Skeletal muscle cell (primary cell): ENCODE data around the gene IL7R.
"Not testable (repeated sequence)": the region's sequence is repeated elsewhere in the genome, so short reads cannot be mapped to it uniquely, and the experiment has no call there.

Experiments used
- DNase-seq: peaks from one replicate; pipeline ENCODE4 v3.0.0-alpha.2; 2010; ENCODE audit warnings: low read depth
- H3K4me3 ChIP-seq: 2 replicates; pipeline ENCODE4 v1.5.1; 2011; ENCODE audit warnings: low read depth, mild to moderate bottlenecking, control low read depth, low read length, moderate library complexity

The IL7R gene

GRCh38 chr5:35835796-35836742, 20.6 kb upstream of the IL7R start:
- no peak for DNase-seq
- H3K4me3 ChIP-seq: no peak overlapping the region

GRCh38 chr5:35838370-35839042, 18.2 kb upstream of the IL7R start:
- no peak overlapping the region for H3K4me3 ChIP-seq

GRCh38 chr5:35842856-35843255, 13.8 kb upstream of the IL7R start:
- DNase-seq: no peak

More at GRCh38 chr5:35838370-35839042, 18.2 kb upstream of the IL7R start:
- DNase-seq: no peak

GRCh38 chr5:35845508-35845907, 11.2 kb upstream of the IL7R start:
- DNase-seq: not testable (repeated sequence)

More at GRCh38 chr5:35842856-35843255, 13.8 kb upstream of the IL7R start:
- no peak overlapping the region for H3K4me3 ChIP-seq

GRCh38 chr5:35847491-35847890, 9.2 kb upstream of the IL7R start:
- no peak for DNase-seq

More at GRCh38 chr5:35845508-35845907, 11.2 kb upstream of the IL7R start:
- not testable (repeated sequence) for H3K4me3 ChIP-seq

GRCh38 chr5:35847961-35848360, 8.7 kb upstream of the IL7R start:
- no peak for DNase-seq
- H3K4me3 ChIP-seq: no peak overlapping the region

More at GRCh38 chr5:35847491-35847890, 9.2 kb upstream of the IL7R start:
- no peak overlapping the region for H3K4me3 ChIP-seq

GRCh38 chr5:35849860-35850259, 6.8 kb upstream of the IL7R start:
- no peak for DNase-seq
- H3K4me3 ChIP-seq: no peak overlapping the region

- peak overlapping the region; percentile 24 for H3K4me3 ChIP-seq
- DNase-seq: no peak
Observed at GRCh38 chr5:35850967-35851680, 5.6 kb upstream of the IL7R start.

- no peak for DNase-seq
- no peak overlapping the region for H3K4me3 ChIP-seq
Observed at GRCh38 chr5:35852084-35852734, 4.5 kb upstream of the IL7R start.

- DNase-seq: no peak
- H3K4me3 ChIP-seq: no peak overlapping the region
Observed at GRCh38 chr5:35852773-35853172, 3.9 kb upstream of the IL7R start.

GRCh38 chr5:35853631-35854030, 3.1 kb upstream of the IL7R start:
- no peak for DNase-seq
- H3K4me3 ChIP-seq: no peak overlapping the region

- no peak overlapping the region for H3K4me3 ChIP-seq
- DNase-seq: no peak
Observed at GRCh38 chr5:35854248-35854647, 2.4 kb upstream of the IL7R start.

GRCh38 chr5:35855187-35855586, 1.5 kb upstream of the IL7R start:
- DNase-seq: no peak
- no peak overlapping the region for H3K4me3 ChIP-seq

GRCh38 chr5:35856186-35856764, 416 bp upstream of the IL7R start:
- DNase-seq, H3K4me3 ChIP-seq: not testable (repeated sequence)

GRCh38 chr5:35857606-35858205, 1.0 kb downstream of the IL7R start:
- H3K4me3 ChIP-seq: no peak overlapping the region
- peak; percentile 54 for DNase-seq

- no peak for DNase-seq
- no peak overlapping the region for H3K4me3 ChIP-seq
Observed at GRCh38 chr5:35859101-35859661, 2.5 kb downstream of the IL7R start.

GRCh38 chr5:35860686-35861085, 4.0 kb downstream of the IL7R start:
- no peak for DNase-seq
- no peak overlapping the region for H3K4me3 ChIP-seq

- H3K4me3 ChIP-seq: no peak overlapping the region
- DNase-seq: no peak
Observed at GRCh38 chr5:35861718-35862117, 5.0 kb downstream of the IL7R start.
